22Rv1 (cell line): ENCODE data around the gene ZIC4.

Source experiments
- CTCF ChIP-seq: fragments of 450-650 bp; IDR thresholded peaks from 2 replicates; pipeline ENCODE4 v1.5.1; 2017; ENCODE audit warnings: mild to moderate bottlenecking
- ZFX ChIP-seq: fragments of 450-650 bp; IDR thresholded peaks from 2 replicates; pipeline ENCODE4 v1.6.1; 2017; ENCODE audit warnings: antibody characterized with exemption, borderline replicate concordance

- TF ChIP-seq CTCF (no peak), ZFX (no peak)
Observed at GRCh38 chr3:147373301-147373700, 33.0 kb downstream of the ZIC4 start.
